ENCODE results near the gene COQ10A.
"Not testable (repeated sequence)": the region's sequence is repeated elsewhere in the genome, so short reads cannot be mapped to it uniquely, and the experiment has no call there.

The COQ10A gene

DNA sequence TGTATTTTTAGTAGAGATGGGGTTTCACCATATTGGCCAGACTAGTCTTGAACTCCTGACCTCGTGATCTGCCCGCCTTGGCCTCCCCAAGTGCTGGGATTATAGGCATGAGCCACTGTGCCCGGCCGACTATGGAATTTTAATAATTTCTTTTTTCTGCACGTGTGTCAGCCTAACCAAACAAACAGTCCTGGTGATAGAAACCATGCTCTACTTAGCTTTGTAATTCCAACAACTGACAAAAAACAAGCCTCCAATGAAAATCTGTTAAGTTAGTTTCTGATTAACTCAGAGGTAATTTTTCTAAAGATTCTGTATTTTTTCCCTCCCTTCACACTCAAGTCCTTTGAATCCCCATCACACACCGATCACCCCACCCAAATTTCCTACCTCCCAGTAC lies 15.3 kb downstream of the COQ10A start:
- Histone ChIP-seq H3K9me3 (ENCODE audit: control insufficient read depth in 1 of 2, low read length in 2 of 2) (no peaks in the 10 kb centered on the region), H3K27ac (ENCODE audit: low read length) (no peak overlapping the region), H3K4me1 (ENCODE audit: control insufficient read depth in 1 of 2, insufficient read depth in 2 of 2, low read length in 2 of 2) (peaks cover 4 to 19% of the 10 kb centered on the region in 2 donors), H3K27me3 (ENCODE audit: low read depth, low read length) (no peaks in the 10 kb centered on the region), H3K36me3 (ENCODE audit: control insufficient read depth in 1 of 2, insufficient read depth in 2 of 2, low read length in 2 of 2) (peaks cover 40 to 57% of the 10 kb centered on the region in 2 donors), H3K4me3 (ENCODE audit: low read depth in 1 of 2, low read length in 2 of 2) (no peak overlapping the region)

DNA sequence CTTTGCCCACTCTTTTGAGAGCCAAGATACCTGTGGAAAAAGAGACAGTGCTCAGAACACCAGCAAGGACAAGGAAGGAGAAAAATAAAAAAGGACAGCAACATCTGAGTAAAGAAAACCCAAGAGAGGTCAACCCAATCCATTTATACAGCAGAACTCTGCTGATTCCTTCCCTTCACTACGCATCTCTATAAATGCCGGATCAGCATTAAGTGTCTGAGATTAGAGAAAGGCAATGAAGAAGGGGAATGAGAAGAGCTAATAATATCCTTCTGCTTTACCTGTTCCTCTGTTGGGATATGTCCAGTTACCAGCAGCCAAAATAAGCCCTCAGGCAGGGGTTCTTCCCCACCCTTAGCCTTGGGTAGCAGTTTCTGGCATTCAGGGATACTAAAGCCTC lies 15.8 kb downstream of the COQ10A start:
- H3K36me3 ChIP-seq (ENCODE audit: control insufficient read depth in 1 of 2, insufficient read depth in 2 of 2, low read length in 2 of 2), result peaks cover 40 to 57% of the 10 kb centered on the region in 2 donors

DNA sequence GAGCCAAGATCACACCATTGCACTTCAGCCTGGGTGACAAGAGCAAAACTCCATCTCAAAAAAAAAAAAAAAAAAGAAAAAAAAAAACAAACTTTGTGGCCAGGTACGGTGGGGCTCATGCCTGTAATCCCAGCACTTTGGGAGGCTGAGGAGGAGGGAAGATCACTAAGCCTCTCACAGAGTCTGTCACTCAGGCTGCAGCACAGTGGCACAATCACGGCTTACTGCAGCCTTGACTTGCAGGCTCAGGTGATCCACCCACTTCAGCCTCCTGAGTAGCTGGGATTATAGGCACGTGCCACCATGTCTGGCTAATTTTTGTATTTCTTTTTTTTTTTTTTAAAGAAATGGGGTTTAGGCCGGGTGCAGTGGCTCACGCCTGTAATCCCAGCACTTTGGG lies 17.5 kb downstream of the COQ10A start:
- Histone ChIP-seq H3K36me3 (ENCODE audit: control insufficient read depth in 1 of 2, insufficient read depth in 2 of 2, low read length in 2 of 2) (peaks cover 40 to 44% of the 10 kb centered on the region in 2 donors), H3K4me1 (ENCODE audit: control insufficient read depth in 1 of 2, insufficient read depth in 2 of 2, low read length in 2 of 2) (peaks cover 4 to 25% of the 10 kb centered on the region in 2 donors)
- H3K27me3 ChIP-seq (ENCODE audit: low read depth, low read length); H3K9me3 ChIP-seq (ENCODE audit: control insufficient read depth in 1 of 2, low read length in 2 of 2); H3K27ac ChIP-seq (ENCODE audit: low read length); H3K4me3 ChIP-seq (ENCODE audit: low read depth in 1 of 2, low read length in 2 of 2): not testable (repeated sequence)

More for the DNA sequence above, 15.8 kb downstream of the COQ10A start:
- Histone ChIP-seq H3K4me3 (ENCODE audit: low read depth in 1 of 2, low read length in 2 of 2) (no peak overlapping the region), H3K4me1 (ENCODE audit: control insufficient read depth in 1 of 2, insufficient read depth in 2 of 2, low read length in 2 of 2) (peaks cover 4 to 25% of the 10 kb centered on the region in 2 donors), H3K9me3 (ENCODE audit: control insufficient read depth in 1 of 2, low read length in 2 of 2) (no peaks in the 10 kb centered on the region), H3K27me3 (ENCODE audit: low read depth, low read length) (no peaks in the 10 kb centered on the region), H3K27ac (ENCODE audit: low read length) (peak overlapping the region; percentile 23)

DNA sequence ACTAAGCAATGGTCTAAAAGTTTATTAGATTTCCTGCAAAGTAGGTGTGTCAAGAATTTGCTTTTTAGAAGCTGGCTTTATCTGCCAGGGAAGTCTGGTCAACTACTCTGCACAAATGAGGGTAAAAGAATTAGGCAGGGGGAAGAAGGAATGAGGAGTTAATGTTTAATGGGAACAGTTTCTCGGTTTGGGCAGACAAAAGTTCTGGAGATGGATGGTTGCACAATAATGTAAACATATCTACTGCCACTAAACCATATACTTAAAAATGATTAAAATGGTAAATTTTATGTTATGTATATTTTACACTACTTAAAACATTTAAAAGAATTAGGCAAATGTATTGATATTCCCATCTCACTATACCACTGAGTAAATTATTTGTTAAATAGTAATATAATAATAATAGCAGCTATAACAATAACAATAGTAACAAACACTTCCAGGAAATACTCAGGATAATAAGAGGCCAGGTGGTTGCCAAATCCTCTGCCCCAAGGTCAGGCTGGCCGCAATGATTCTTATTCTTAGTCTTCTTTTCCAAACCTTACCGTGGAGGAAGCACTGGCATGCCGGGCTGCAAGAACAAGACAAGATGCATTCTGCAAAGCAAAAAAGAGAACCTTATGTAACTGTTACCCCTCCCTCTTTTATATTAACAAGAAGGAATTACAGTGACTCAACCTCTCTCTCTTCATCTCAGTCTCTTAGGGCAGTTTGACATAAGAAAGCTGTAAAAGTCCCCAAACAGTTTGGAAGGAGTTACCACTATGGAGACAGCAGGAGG lies 19.5 kb downstream of the COQ10A start:
- Histone ChIP-seq H3K36me3 (ENCODE audit: control insufficient read depth in 1 of 2, insufficient read depth in 2 of 2, low read length in 2 of 2) (peaks cover 33 to 43% of the 10 kb centered on the region in 2 donors), H3K27ac (ENCODE audit: low read length) (peak overlapping the region; percentile 60), H3K27me3 (ENCODE audit: low read depth, low read length) (no peaks in the 10 kb centered on the region), H3K4me3 (ENCODE audit: low read depth in 1 of 2, low read length in 2 of 2) (no peak overlapping the region), H3K4me1 (ENCODE audit: control insufficient read depth in 1 of 2, insufficient read depth in 2 of 2, low read length in 2 of 2) (peaks cover 4 to 25% of the 10 kb centered on the region in 2 donors), H3K9me3 (ENCODE audit: control insufficient read depth in 1 of 2, low read length in 2 of 2) (no peaks in the 10 kb centered on the region)

DNA sequence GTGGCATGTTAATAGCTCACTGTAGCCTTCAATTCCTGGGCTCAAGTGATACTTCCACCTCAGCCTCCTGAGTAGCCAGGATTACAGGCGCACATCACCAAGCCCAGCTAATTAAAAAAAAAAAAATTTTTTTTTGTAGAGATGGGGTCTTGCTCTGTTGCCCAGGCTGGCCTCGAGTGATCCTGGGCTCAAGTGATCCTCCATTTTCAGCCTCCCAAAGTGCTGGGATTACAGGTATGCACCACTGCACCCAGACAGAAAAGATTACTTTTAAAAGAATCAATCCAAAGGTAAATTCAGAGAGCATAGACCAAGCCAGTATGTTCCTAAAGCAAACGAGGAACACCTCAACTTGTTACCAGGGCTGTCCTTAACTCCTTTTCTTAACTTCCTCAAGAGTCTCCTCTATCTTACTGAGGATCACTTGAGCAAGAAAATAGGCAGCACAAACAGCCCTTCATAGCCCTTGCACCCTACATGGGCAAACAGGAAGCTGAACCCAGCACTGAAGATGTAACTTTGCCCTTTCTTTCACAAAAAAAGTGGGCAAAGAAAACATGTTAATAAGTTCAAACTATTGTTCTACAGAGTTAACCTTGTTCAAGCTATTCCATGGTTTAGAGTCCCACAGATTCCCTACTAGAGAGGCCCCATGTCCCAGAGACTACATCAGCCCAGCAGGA lies 22.1 kb downstream of the COQ10A start:
- H3K9me3 ChIP-seq (ENCODE audit: control insufficient read depth in 1 of 2, low read length in 2 of 2), result no peaks in the 10 kb centered on the region
- H3K27me3 ChIP-seq (ENCODE audit: low read depth, low read length), result no peaks in the 10 kb centered on the region
- H3K27ac ChIP-seq (ENCODE audit: low read length), result no peak overlapping the region
- no peak overlapping the region for H3K4me3 ChIP-seq (ENCODE audit: low read depth in 1 of 2, low read length in 2 of 2)
- H3K36me3 ChIP-seq (ENCODE audit: control insufficient read depth in 1 of 2, insufficient read depth in 2 of 2, low read length in 2 of 2), result peaks cover 16 to 26% of the 10 kb centered on the region in 2 donors
- peaks cover 6 to 24% of the 10 kb centered on the region in 2 donors for H3K4me1 ChIP-seq (ENCODE audit: control insufficient read depth in 1 of 2, insufficient read depth in 2 of 2, low read length in 2 of 2)

DNA sequence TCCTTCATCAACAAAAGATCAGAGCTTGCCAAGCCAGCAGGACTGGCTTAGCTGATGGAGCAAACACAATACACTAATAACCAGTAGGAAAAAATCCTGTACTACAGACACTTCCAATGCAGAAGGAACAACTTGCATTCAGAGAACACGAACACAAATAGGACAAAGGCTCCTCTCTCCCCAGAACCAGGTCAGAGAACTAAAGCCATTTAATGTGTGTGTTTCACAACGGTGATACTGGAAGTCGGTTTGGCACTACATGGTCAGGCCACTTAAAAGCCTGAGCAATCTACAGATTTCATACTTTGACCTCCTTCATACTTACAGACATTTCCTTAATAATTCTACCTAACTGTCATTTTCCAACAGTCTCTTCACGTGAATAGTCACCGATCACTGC lies 27.1 kb downstream of the COQ10A start:
- H3K36me3 ChIP-seq (ENCODE audit: control insufficient read depth in 1 of 2, insufficient read depth in 2 of 2, low read length in 2 of 2), result peaks cover 5 to 19% of the 10 kb centered on the region in 2 donors
- no peaks in the 10 kb centered on the region for H3K27me3 ChIP-seq (ENCODE audit: low read depth, low read length)
- peaks cover 4 to 33% of the 10 kb centered on the region in 2 donors for H3K4me1 ChIP-seq (ENCODE audit: control insufficient read depth in 1 of 2, insufficient read depth in 2 of 2, low read length in 2 of 2)
- H3K27ac ChIP-seq (ENCODE audit: low read length), result no peak overlapping the region
- H3K4me3 ChIP-seq (ENCODE audit: low read depth in 1 of 2, low read length in 2 of 2), result no peak overlapping the region
- no peaks in the 10 kb centered on the region for H3K9me3 ChIP-seq (ENCODE audit: control insufficient read depth in 1 of 2, low read length in 2 of 2)

DNA sequence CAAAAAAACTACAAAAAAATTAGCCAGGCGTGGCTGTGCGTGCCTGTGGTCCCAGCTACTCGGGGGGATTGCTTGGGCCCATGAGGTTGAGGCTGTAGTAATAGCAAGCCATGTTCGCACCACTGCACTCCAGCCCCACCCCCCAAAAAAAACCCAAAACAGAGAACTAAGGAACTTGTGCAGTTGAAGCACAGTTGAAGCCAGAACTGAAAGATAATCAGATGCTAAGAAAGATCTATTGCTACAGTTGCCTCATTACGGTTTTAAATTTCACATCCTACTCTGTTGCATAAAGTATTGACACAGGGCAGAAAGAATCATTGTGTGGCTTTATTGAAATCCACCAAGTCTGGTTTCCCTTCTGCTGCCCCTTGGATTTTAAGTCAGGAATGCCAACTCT lies 29.6 kb downstream of the COQ10A start:
- no peak overlapping the region for H3K27ac ChIP-seq (ENCODE audit: low read length)
- H3K4me1 ChIP-seq (ENCODE audit: control insufficient read depth in 1 of 2, insufficient read depth in 2 of 2, low read length in 2 of 2), result peaks cover 17 to 49% of the 10 kb centered on the region in 2 donors

DNA sequence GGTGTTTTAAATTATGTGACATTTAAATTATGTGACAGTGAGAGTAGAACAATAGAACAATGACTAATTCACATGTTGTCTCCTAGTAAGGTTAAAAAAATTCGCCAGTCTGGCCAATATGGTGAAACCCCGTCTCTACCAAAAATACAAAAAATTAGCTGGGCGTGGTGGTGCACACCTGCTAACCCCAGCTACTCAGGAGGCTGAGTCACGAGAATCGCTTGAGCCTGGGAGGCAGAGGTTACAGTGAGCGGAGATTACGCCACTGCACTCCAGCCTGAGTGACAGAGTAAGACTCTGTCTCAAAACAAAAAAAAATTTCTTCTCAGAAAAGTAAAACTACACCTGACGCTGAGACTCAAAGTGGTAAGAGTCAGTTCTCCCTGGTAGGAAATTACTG lies 30.7 kb downstream of the COQ10A start:
- Histone ChIP-seq H3K27me3 (ENCODE audit: low read depth, low read length) (no peaks in the 10 kb centered on the region), H3K4me1 (ENCODE audit: control insufficient read depth in 1 of 2, insufficient read depth in 2 of 2, low read length in 2 of 2) (peaks cover 17 to 55% of the 10 kb centered on the region in 2 donors), H3K27ac (ENCODE audit: low read length) (no peak overlapping the region), H3K9me3 (ENCODE audit: control insufficient read depth in 1 of 2, low read length in 2 of 2) (no peaks in the 10 kb centered on the region), H3K4me3 (ENCODE audit: low read depth in 1 of 2, low read length in 2 of 2) (no peak overlapping the region), H3K36me3 (ENCODE audit: control insufficient read depth in 1 of 2, insufficient read depth in 2 of 2, low read length in 2 of 2) (peaks cover 0 to 3% of the 10 kb centered on the region in 2 donors)

More for the DNA sequence above, 29.6 kb downstream of the COQ10A start:
- Histone ChIP-seq H3K4me3 (ENCODE audit: low read depth in 1 of 2, low read length in 2 of 2) (no peak overlapping the region), H3K9me3 (ENCODE audit: control insufficient read depth in 1 of 2, low read length in 2 of 2) (no peaks in the 10 kb centered on the region), H3K27me3 (ENCODE audit: low read depth, low read length) (no peaks in the 10 kb centered on the region), H3K36me3 (ENCODE audit: control insufficient read depth in 1 of 2, insufficient read depth in 2 of 2, low read length in 2 of 2) (peaks cover 4 to 9% of the 10 kb centered on the region in 2 donors)

- Histone ChIP-seq H3K4me1 (ENCODE audit: control insufficient read depth in 1 of 2, insufficient read depth in 2 of 2, low read length in 2 of 2) (peaks cover 15 to 56% of the 10 kb centered on the region in 2 donors), H3K27me3 (ENCODE audit: low read depth, low read length) (no peaks in the 10 kb centered on the region), H3K27ac (ENCODE audit: low read length) (peak overlapping the region; percentile 87), H3K9me3 (ENCODE audit: control insufficient read depth in 1 of 2, low read length in 2 of 2) (no peaks in the 10 kb centered on the region), H3K4me3 (ENCODE audit: low read depth in 1 of 2, low read length in 2 of 2) (peak overlapping the region; percentile 90 to 97), H3K36me3 (ENCODE audit: control insufficient read depth in 1 of 2, insufficient read depth in 2 of 2, low read length in 2 of 2) (peaks cover 0 to 3% of the 10 kb centered on the region in 2 donors)
These were observed 32.1 kb downstream of the COQ10A start for GRCh38 chr12:56298828-56299227.

DNA sequence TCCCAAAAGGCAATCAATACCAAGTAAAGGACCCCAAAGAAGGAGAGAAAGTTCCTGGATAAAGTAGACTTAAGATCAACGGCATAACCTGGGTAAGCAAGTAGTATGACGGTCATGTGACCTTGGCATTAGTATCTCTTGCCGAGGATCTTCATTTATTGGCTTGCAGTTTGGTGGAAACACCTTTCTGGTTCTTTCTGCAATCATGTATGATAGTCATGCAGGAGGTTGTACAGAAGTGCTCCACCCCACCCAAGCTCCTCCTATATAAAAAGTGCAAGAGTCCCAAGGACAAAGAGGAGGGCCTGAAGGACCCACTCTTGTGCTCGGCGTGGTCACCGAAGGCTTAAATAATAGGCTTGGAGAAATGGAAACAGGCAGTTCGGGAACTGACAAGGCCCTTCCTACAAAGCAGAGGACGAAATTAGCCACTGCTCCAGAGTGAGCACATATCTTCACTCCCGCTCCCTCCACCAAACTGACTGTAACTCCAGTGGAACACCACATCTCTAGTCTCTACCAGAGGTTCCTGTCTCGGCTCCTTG lies 32.6 kb downstream of the COQ10A start:
- Histone ChIP-seq H3K4me1 (ENCODE audit: control insufficient read depth in 1 of 2, insufficient read depth in 2 of 2, low read length in 2 of 2) (peaks cover 13 to 56% of the 10 kb centered on the region in 2 donors), H3K4me3 (ENCODE audit: low read depth in 1 of 2, low read length in 2 of 2) (peak overlapping the region; percentile 90 to 97), H3K9me3 (ENCODE audit: control insufficient read depth in 1 of 2, low read length in 2 of 2) (no peaks in the 10 kb centered on the region), H3K27me3 (ENCODE audit: low read depth, low read length) (no peaks in the 10 kb centered on the region), H3K36me3 (ENCODE audit: control insufficient read depth in 1 of 2, insufficient read depth in 2 of 2, low read length in 2 of 2) (peaks cover 0 to 3% of the 10 kb centered on the region in 2 donors), H3K27ac (ENCODE audit: low read length) (peak overlapping the region; percentile 87)
